ENCODE measurements around the gene SLC34A1.
A peak's percentile ranks its signal among the peaks of the same experiment; 100 is the strongest.

The SLC34A1 gene

DNA sequence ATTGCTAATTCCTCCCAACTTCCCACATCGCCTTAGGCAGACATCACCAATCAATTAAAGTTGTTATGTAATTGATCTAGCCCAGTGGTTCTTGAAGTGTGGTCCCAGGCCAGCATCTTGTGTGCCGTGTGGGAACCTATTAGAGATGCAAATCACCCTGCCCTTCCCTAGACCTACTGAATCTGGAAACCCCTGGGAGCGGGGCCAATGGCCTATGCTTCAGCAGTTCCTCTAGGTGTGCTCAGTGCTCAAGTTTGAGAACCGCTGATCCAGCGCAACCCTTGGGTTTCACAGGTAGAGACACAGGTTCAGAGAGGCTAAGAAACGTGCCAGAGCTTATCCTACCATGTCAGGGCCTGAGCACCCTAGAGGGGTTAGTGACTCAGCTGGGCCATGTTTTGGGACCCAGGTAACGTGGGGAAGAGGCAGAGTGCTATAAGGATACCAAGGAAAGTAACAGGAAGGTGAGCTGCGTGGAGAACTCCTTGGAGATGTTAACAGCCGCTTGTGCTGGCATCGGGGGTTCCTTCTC, 4.4 kb downstream of the SLC34A1 start:
- DNase-seq (ENCODE audit: low spot score), result no peak

DNA sequence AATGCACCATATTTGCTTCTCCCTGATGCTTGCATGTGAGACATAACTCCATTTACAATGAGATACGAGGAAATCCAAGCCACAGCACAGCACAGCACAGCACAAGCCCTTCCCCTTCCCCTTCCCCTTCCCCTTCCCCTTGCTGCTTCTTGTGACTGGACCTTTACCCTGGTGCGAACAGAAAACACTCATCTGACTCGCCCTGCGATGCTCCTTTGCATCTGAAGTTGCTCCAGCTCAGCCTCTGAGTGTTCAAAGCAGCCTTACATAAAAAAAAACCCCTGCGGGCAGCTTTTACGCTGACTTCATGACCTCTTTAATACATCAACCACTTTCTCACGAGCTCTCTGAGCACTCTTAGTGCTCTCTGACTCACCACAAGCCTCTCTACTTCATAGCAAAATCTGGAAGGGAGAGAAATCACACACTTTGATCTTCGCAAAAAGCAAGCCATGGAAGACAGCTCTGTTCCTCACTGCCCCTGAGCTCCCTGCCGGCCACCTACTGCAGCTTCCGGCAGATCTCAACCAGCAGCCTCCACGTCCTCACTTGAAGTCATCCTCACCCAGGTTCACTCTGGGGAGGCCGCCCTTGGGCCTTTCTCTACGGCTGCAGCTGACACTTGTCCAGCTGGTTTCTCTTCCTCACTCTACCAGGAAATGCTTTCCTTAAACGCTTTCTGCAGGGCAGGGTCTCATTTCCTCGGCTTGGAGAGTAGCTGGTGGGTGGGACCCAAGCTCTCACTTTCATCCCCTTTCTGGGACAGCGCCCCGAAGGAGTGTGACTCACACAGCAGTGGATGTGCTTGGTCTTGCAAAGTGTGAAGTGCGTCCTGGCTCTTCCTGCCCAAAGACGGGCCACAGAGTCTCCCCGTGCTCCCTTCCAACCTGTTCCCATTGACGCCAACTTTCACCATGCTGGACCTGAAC, 5.3 kb downstream of the SLC34A1 start:
- DNase-seq (ENCODE audit: low spot score), result peak; percentile 81

DNA sequence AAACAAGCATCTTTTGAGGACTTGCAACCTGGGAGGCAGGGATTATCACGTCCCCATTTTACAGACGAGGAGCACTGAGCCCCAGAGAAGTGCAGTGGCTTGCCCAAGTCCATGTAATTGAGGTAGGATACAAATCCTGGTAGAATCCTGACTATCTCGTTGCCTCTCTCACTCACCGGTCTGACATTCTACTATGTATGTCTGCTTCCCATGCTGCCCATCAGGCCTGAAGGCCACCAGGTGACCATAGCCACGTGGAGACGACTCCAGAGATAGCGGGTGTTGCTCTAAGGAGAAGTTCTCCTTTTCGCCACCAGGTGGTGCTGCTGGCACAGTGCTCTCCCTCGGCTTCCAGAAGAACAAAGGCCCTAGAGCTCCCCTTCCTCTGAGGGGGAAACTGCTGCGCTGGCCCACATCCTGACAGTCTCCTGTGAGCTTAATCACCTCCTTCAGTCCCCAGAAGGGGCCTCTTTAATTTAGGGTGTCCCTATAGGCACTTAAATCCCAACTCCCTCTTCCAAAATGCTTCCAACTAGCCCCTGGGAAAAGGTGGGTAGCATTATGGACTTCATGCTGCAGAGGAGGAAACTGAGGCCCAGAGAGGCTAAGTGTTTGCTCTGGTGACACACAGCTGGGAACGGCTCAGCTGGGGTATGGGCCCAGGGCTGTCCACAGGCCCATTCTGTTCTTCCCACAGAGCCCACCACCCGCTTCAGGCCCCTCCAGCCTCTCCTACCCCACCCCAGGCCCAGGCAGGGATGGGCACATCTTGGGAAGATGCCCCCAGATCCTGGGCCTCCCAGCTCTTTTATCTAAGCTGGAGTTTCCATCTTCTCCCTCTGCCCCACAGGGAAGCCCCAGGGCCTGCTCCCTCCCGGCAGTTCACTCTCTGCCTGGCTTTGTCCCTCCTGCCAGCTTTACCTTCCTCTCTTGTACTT, 6.4 kb downstream of the SLC34A1 start:
- peak; percentile 93 for DNase-seq (ENCODE audit: low spot score)

DNA sequence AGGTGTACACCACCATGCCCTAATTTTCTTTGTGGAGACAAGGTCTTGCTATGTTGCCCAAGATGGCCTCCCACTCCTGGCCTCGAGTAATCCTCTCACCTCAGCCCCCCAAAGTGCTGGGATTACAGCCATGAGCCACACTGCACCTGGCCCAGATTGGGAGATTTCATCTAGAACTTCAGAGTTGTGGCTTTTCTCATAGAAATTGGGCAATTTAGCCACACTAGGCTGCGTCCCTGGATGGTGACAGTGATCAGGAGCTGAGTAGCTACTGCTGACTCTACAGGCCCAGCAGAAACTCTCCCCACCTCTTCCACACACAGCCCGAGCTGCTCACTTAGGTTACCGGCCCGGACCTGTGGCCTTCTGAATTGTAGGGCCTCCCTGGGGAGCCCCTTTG, 8.5 kb downstream of the SLC34A1 start:
- DNase-seq (ENCODE audit: low spot score), result no peak

DNA sequence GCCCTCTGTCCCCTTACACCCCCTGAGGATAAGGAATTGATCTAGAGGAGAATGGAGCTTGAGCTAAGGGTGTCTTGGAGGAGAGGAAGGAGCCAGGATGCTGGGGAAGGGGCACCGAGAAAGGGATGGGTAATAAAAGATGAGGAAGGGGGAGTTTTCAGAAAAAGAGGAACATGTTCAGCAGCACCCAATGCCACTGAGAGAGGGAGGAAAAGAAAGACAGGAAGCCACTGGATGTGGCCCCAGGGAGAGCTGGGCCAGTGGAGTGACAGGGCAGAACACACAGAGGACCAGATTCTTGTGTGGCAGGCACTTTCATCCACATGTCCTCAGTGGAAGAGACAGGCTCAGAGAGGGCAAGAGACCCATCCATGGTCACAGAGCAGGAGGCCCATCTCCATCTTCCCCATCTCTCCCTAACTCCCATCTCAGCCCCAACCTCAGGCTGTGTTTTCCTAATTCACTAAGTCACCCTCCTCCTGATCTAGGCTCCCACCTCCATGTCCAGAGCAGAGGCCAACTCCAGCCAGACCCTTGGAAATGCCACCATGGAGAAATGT, 9.1 kb downstream of the SLC34A1 start:
- DNase-seq (ENCODE audit: low spot score), result no peak

DNA sequence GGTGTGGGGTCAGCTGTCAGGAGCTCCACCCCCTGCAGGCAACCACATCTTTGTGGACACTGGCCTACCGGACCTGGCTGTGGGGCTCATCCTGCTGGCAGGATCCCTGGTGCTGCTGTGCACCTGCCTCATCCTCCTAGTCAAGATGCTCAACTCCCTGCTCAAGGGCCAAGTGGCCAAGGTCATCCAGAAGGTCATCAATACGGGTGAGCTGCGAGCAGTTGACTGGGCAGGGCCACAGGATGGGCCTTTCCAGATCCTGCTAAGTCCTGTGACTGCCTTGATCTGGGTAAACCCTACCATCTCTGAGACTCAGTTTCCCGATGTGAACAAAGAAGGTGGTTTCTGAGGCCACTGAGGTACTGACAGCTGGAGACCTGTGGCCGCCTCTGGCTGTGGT, 9.8 kb downstream of the SLC34A1 start:
- no peak for DNase-seq (ENCODE audit: low spot score)

DNA sequence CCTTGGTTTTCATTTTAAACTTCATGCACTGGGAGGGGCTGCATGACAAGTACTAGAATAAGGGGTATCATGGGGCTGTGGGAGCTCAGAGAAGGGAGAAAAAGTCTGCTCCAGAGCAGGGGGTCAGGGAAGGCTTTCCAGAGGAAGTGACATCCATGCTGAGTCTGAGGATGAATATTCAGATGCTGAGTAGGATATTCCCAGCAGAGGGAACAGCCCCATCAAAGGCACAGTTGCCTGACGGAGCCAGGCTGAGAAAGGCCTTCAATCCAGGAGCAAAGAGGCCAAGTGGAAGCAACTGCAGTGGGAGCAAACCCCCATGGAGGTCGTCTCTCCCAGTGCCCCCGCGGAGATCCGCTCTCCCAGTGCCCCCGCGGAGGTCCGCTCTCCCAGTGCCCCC, 11.8 kb downstream of the SLC34A1 start:
- no peak for DNase-seq (ENCODE audit: low spot score)

DNA sequence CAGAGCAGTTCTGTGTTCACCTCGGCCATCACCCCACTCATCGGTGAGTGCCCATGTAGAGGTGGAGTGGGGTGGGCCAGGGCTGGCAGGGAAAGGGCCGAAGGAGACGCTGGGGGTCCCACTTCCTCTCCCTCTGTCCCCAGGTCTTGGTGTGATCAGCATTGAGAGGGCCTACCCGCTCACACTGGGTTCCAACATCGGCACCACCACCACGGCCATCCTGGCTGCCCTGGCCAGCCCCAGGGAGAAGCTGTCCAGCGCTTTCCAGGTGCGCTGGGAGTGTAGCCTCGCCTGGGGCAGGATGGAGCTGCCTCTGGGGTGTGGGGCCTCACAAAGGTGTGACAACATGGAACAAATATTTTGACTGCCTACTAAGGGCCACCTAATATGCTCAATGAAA, 12.6 kb downstream of the SLC34A1 start:
- DNase-seq (ENCODE audit: low spot score), result no peak

DNA sequence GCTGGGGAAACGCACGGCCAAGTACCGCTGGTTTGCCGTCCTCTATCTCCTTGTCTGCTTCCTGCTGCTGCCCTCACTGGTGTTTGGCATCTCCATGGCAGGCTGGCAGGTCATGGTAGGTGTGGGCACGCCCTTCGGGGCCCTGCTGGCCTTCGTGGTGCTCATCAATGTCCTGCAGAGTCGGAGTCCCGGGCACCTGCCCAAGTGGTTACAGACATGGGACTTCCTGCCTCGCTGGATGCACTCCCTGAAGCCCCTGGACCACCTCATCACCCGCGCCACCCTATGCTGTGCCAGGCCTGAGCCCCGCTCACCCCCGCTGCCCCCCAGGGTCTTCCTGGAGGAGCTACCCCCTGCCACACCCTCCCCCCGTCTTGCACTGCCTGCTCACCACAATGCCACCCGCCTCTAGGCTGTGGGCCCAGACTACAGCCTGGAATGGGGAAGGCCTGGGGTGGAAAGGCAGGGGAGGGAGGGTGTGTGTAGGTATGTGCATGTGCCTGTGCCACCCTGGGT, 13.7 kb downstream of the SLC34A1 start:
- no peak for DNase-seq (ENCODE audit: low spot score)

DNA sequence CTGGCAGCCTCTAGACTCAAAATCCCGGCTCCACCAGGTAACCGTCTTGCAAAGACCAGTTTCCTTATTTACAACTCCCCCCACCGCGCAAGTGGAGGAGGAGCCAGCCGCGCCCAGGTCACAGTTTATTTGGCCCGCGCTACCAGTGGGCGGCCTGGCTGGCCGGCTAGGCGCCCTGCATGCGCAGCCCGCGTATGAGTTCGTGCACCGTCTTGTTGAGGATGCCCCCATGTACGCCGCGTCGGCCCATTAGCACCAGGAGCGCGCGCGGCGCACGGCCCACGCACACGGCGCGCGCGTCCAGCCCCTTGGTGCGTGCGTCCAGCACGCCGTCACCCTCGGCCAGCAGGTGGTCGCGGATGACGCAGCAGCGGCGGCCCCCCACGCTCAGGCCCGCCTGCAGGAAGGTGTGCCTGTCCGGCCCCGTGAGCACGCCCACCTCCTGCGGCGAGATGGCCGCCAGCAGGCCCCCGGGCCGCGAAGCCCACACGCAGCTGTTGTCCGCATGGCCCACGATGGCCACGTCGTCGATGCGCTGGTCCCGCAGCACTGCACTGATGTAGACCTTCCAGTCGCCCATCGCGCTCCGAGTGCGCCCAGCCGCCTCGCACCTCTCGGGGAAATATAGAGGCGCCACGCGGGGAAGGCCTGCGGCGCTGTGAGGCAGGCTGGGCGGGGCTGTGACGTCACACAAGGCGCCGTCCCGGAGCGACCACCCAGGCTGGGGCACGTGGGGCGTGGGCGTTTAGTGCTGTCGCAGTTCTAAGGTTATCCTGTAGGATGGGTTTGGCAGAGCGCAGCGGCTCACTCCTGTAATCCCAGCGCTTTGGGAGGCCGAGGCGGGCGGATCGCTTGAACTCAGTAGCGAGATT, 16.0 kb downstream of the SLC34A1 start, which contains the start of gene PFN3:
TSS of gene PFN3 (minus strand) at position 665 of the 872 bp plus-strand sequence. CDS start at position 580, 85 bp downstream.
- DNase-seq (ENCODE audit: low spot score), result no peak

DNA sequence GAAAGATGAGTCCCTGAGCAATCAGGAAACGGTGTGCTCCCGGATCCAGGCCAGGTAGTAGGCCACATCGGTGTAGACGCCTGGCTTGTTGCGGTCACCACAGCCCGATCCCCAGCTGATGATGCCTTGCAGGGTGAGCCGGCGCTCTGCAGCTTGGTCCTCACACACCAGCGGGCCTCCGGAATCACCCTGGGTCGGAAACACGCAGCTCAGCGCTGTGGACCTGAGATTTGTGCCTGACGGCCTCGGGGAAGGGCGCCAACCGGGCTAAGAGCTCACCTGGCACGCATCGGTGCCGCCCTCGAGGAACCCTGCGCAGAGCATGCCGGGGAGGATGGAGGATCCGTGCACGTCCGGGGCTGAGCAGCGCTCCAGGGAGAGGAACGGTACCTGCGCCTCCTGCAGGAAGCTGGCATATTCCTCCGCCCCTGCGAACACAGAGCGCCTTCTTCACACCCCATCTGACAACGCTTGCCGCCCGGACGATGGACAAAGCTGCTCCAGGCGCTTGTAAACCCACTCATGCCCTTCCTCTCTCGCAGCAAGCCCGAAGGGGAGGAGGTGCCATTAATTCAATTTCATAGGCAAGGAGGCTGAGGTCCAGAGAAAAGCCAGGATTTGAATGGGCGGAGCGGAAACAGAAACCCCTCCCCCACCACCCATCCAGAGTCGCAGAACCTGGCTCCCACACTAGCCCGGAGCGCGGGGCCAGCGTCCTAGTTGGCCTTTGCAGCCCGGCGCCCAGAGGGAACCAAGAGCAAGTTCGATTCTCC, 18.2 kb downstream of the SLC34A1 start:
- DNase-seq (ENCODE audit: low spot score), result peak; percentile 46

DNA sequence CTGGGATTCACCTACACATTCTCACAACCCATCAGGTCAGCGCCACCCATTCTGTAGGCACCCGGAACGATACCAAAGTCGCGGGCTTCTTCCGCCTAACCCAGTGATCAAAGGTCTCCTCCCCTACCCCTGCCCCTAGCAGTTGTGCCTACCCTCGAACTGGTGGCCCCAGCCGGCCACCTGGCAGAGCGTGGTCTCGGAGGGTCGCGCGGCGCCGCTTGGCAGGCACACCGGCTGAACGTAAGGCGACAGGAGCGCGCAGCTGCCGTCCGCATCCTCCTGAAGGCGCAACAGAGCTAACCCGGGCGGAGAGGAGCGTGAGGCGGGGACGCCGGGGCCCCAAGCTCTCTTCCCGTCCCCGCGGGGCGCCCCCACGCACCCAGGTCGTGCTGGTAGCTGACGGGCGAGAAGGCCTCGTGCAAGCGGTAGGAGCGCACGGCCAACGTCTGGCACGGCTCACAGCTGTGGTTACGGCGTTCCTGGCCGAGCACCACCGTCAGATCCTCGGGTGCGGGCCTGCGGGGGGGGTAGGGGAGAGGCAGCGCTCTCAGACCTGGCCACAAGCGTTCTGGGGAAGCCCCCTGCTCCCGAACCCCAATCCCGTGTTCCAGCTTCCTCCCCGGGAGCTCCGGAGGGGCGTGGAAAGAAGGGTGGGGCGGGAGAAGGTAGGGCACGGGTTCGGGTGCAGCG, 19.0 kb downstream of the SLC34A1 start:
- DNase-seq (ENCODE audit: low spot score), result no peak

DNA sequence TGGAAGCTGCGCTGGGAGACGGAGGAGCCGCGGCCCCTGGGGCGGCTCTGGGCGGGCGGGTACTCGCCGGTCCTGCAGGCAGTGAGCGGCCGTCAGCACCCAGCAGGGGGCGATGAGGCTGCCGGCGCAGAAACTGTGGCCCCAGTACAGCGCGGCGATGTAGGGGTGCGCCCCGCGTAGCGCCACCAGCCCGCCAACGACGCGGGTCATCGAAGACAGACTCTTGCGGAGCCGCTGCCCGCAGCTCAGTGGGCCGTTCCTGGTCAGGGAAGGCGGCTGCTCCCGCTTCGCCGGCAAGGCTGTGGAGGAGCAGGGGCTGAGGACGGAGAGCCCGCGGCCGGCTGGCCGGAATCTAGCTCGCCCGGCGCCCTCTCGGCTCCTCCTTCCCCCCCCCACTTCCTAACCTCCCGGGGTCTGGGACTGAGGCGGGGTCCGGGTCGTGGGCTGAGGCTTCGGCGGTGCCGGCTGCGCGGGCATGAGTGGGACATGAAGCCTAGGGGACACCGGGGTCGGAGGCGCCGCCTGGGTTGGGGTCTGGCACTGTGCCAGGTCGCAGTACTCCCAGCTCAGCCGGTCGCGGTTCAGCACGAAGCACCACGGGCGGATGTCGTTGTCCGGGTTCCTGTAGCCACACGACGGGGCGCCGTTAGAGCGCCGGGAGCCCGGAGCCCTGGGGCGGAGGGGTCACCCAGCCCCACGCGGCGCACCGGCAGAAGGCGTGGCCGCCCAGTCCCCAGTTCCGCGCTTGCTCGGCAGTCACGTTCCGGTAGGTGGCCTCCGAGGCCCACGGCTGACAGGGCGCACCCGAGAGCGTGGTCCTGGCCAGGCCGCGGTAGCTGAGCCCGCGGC, 19.8 kb downstream of the SLC34A1 start:
- peak; percentile 93 for DNase-seq (ENCODE audit: low spot score)

DNA sequence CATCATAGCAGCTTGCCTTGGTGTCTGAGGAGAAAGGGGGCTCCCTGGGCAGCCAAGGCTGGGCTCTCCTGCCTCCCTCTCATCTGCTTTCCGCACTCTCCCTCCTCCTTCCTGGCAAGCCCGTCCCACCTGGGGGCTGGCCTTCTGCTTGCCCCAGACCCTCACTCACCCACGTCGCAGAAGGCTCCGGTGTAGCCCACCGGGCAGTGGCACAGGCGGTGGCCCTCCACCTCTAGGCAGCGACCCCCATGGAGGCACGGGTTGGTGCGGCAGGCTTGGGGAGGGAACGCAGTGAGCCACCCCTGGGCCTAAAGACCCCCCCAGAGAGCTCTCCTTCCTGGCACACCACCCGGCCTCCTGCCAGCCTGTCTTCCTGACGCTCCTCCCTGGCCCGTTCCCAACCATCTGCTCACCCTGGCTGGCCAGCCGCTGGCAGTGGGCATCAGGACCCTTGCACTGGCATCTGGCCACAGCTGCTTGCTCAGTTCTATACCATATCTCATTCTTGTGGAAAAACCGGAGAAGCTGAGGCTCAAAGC, 20.5 kb downstream of the SLC34A1 start:
- no peak for DNase-seq (ENCODE audit: low spot score)

DNA sequence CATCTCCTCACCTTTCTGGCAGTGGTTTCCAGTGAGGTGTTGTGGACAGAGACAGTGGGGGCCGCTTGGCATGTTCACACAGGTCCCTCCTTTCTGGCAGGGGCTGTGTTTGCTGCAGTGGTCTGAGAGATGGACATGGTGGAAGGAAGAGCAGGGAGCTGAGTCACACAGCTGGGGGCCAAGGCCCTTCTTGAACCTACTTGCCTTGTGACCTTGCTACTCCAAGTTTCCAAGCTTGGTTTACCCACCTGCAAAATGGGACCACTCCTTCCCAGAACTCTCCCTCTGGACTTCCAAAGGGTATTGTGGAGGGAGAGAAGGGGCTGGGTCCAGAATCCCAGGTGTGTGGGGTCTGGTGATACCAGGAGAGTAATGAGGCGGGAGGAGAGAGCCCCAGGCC, 21.1 kb downstream of the SLC34A1 start:
- no peak for DNase-seq (ENCODE audit: low spot score)

DNA sequence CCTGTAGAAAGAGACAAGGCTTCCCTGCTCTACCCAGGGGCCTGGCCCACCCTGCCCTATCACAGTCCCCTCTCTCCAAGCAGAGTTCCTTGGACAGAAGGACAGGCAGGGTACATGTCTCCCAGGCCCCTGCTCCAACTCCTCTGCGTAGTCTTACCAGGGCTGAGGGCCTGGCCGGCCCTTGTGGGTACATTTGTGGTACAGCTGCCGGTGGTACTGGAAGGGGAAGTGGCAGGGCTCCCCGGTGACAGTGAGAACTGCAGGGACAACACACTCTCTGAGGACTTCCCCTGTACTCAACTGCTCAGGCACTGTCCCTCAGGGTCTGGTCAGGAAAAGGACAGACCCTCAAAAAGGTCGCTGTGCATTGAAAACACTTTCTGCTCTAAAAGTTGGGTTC, 21.6 kb downstream of the SLC34A1 start:
- DNase-seq (ENCODE audit: low spot score), result no peak

DNA sequence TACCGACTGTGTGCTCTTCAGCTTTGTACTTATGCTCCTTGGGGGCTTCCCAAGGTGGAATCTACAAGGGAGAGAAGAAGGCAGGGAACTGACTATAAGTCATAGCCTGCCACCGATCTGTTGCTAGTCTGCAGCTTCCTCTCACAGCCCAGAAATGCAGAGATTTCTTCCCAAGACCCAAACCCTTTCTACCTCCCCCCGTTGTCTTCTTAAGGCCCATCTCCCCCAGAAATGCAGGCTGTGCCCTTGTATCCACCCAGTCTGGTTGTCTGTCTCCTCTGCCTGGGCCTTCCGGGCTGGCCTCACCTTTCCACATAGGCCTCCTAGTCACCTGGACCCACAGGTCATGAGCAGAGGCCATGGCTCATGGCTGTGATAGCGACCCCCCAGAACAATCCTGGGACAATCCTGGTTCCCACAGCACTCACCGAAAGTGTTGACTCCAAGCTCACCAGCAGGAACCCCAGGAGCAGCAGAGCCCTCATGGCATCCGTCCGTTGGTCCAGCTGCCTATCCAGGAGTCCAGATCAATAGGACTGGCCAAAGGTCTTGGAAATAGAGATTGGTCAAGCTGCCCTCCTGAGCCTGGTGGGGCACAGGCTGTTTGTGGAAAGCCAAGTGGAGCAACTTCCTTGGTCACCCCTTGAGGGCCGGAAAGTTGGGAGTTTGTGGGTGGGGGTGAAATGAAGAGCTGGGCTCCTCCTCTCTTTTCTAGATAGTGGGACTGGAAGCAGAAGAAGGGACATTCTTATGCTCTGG, 25.0 kb downstream of the SLC34A1 start, which contains the start of gene F12:
TSS of gene F12 (minus strand) at position 522 of the 759 bp plus-strand sequence. CDS start at position 485, 37 bp downstream.
- DNase-seq (ENCODE audit: low spot score), result no peak

Measured in AG08395 (cell line).